Liver (tissue), 3 donors: ENCODE data around the gene DDX39B.

Source experiments
- CTCF ChIP-seq: fragments of 150-350 bp; IDR thresholded peaks from 2 replicates; pipeline ENCODE4 v1.5.1; 2017; ENCODE audit warnings: improper control_type of control experiment, low read depth, low read length; ENCODE audit not compliant: missing input control
- MAX ChIP-seq: IDR thresholded peaks from 2 replicates; pipeline ENCODE4 v1.6.1; 2016; ENCODE audit warnings: antibody characterized with exemption
- RAD21 ChIP-seq, 2 donors: IDR thresholded peaks; 2 replicates each; pipeline ENCODE4 v1.6.1; 2016; ENCODE audit warnings: antibody characterized with exemption in 2 of 2, mild to moderate bottlenecking in 2 of 2
- SP1 ChIP-seq: IDR thresholded peaks from 2 replicates; pipeline ENCODE4 v1.6.1; 2018; ENCODE audit warnings: antibody characterized with exemption, mild to moderate bottlenecking
- TAF1 ChIP-seq: conservative IDR thresholded peaks from 2 replicates; pipeline ENCODE4 v1.6.1; 2016; ENCODE audit warnings: antibody characterized with exemption, mild to moderate bottlenecking
- TF ChIP-seq, protein P1 (sequence below): IDR thresholded peaks from 2 replicates; pipeline ENCODE4 v1.6.1; 2016; ENCODE audit warnings: antibody characterized with exemption
- donor health status: healthy.
- donor health status: healthy.

- TF ChIP-seq CTCF (no peak), TAF1 (no peak), RAD21 (IDR thresholded peaks at IDR 0.05) (no peak), SP1 (peak; percentile 13), MAX (peak; percentile 14)
- TF ChIP-seq, protein P1, sequence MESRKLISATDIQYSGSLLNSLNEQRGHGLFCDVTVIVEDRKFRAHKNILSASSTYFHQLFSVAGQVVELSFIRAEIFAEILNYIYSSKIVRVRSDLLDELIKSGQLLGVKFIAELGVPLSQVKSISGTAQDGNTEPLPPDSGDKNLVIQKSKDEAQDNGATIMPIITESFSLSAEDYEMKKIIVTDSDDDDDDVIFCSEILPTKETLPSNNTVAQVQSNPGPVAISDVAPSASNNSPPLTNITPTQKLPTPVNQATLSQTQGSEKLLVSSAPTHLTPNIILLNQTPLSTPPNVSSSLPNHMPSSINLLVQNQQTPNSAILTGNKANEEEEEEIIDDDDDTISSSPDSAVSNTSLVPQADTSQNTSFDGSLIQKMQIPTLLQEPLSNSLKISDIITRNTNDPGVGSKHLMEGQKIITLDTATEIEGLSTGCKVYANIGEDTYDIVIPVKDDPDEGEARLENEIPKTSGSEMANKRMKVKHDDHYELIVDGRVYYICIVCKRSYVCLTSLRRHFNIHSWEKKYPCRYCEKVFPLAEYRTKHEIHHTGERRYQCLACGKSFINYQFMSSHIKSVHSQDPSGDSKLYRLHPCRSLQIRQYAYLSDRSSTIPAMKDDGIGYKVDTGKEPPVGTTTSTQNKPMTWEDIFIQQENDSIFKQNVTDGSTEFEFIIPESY = no peak
These were observed 44.0 kb downstream of the DDX39B start, which contains the start of gene MICB for GRCh38 chr6:31497531-31498476.
